Measurements from ENCODE around the gene SFT2D1.

GRCh38 chr6:166305562-166306117, 36.7 kb downstream of the SFT2D1 start:
- no peak for TF ChIP-seq POLR2A (IDR thresholded peaks at IDR 0.05)
- TF ChIP-seq, protein P1, sequence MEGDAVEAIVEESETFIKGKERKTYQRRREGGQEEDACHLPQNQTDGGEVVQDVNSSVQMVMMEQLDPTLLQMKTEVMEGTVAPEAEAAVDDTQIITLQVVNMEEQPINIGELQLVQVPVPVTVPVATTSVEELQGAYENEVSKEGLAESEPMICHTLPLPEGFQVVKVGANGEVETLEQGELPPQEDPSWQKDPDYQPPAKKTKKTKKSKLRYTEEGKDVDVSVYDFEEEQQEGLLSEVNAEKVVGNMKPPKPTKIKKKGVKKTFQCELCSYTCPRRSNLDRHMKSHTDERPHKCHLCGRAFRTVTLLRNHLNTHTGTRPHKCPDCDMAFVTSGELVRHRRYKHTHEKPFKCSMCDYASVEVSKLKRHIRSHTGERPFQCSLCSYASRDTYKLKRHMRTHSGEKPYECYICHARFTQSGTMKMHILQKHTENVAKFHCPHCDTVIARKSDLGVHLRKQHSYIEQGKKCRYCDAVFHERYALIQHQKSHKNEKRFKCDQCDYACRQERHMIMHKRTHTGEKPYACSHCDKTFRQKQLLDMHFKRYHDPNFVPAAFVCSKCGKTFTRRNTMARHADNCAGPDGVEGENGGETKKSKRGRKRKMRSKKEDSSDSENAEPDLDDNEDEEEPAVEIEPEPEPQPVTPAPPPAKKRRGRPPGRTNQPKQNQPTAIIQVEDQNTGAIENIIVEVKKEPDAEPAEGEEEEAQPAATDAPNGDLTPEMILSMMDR (IDR thresholded peaks at IDR 0.05): no peak

Measured in Peyer's patch (tissue), 4 donors.